Neural progenitor cell (in vitro differentiated cells): ENCODE data around the gene SLC35E3.
"Not testable (repeated sequence)": the region's sequence is repeated elsewhere in the genome, so short reads cannot be mapped to it uniquely, and the experiment has no call there.

Experiments used
- CTCF ChIP-seq: fragments of 200-600 bp; sonication (generic); IDR thresholded peaks from 2 replicates; pipeline ENCODE4 v1.5.1; 2017; ENCODE audit warnings: antibody characterized with exemption, mild to moderate bottlenecking
- EZH2 ChIP-seq: fragments of 200-600 bp; sonication (generic); IDR thresholded peaks from 2 replicates; pipeline ENCODE4 v1.6.1; 2017; ENCODE audit warnings: antibody characterized with exemption, mild to moderate bottlenecking, moderate library complexity
- EZH2phosphoT487 ChIP-seq: fragments of 200-600 bp; sonication (generic); IDR thresholded peaks from 2 replicates; pipeline ENCODE4 v1.6.1; 2017; ENCODE audit warnings: antibody characterized with exemption

DNA sequence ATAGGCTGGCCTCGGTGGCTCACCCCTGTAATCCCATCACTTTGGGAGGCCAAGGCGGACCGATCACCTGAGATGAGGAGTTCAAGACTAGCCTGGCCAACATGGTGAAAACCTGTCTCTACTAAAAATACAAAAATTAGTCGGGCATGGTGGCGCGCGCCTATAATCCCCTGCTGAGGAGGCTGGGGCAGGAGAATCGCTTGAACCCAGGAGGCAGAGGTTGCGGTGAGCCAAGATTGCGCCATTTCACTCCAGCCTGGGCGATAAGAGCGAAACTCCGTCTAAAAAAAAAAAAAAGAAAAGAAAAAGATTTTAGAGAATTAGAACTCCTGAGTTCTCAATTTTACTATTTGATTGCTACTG lies 64.0 kb downstream of the SLC35E3 start:
- TF ChIP-seq CTCF, EZH2, EZH2phosphoT487: not testable (repeated sequence)
